Activated T-cell treated with anti-CD3 and anti-CD28 coated beads, Interleukin-2, amount 50 U/mL, for 24 hours (primary cell): ENCODE measurements around the gene EPSTI1.
"Not testable (repeated sequence)": the region's sequence is repeated elsewhere in the genome, so short reads cannot be mapped to it uniquely, and the experiment has no call there.

Experiments
- DNase-seq: peaks from one replicate; pipeline ENCODE4 v3.0.0-alpha.2; 2020
- H3K27ac Mint-ChIP-seq: 2 replicates; pipeline ENCODE4 v1.8.0; 2020; ENCODE audit warnings: mild to moderate bottlenecking, mixed read lengths
- H3K27me3 Mint-ChIP-seq: 2 replicates; pipeline ENCODE4 v1.8.0; 2020; ENCODE audit warnings: mixed read lengths
- H3K36me3 Mint-ChIP-seq: 2 replicates; pipeline ENCODE4 v1.8.0; 2020; ENCODE audit warnings: low read depth, mixed read lengths
- H3K4me1 Mint-ChIP-seq: 2 replicates; pipeline ENCODE4 v1.8.0; 2020; ENCODE audit warnings: low read depth, mixed read lengths
- H3K4me3 Mint-ChIP-seq: 2 replicates; pipeline ENCODE4 v1.8.0; 2020; ENCODE audit warnings: mild to moderate bottlenecking, moderate library complexity, mixed read lengths
- H3K9me3 Mint-ChIP-seq: 2 replicates; pipeline ENCODE4 v1.8.0; 2020; ENCODE audit warnings: mixed read lengths

EPSTI1 gene

GRCh38 chr13:42992764-42993122 is 702 bp upstream of the EPSTI1 start:
- Mint-ChIP-seq H3K36me3 (no peaks in the 10 kb centered on the region), H3K27me3 (no peaks in the 10 kb centered on the region), H3K9me3 (no peaks in the 10 kb centered on the region), H3K4me1 (peaks cover 67% of the 10 kb centered on the region), H3K4me3 (peak overlapping the region; percentile 86), H3K27ac (peak overlapping the region; percentile 99)
- DNase-seq, result no peak

- peaks cover 61% of the 10 kb centered on the region for H3K4me1 Mint-ChIP-seq
Measured at GRCh38 chr13:42991233-42991897, 676 bp downstream of the EPSTI1 start.

GRCh38 chr13:42990291-42991232 is 1.5 kb downstream of the EPSTI1 start:
- Mint-ChIP-seq H3K36me3 (peaks cover 10% of the 10 kb centered on the region), H3K27me3 (no peaks in the 10 kb centered on the region), H3K27ac (peak overlapping the region; percentile 99), H3K9me3 (no peaks in the 10 kb centered on the region), H3K4me1 (peaks cover 58% of the 10 kb centered on the region), H3K4me3 (peak overlapping the region; percentile 86)
- no peak for DNase-seq

More at GRCh38 chr13:42991233-42991897, 676 bp downstream of the EPSTI1 start:
- not testable (repeated sequence) for H3K27me3 Mint-ChIP-seq, H3K36me3 Mint-ChIP-seq, H3K9me3 Mint-ChIP-seq, DNase-seq
- Mint-ChIP-seq H3K27ac (peak overlapping the region; percentile 99), H3K4me3 (peak overlapping the region; percentile 86)

GRCh38 chr13:42986176-42986574 is 5.9 kb downstream of the EPSTI1 start:
- Mint-ChIP-seq H3K9me3 (no peaks in the 10 kb centered on the region), H3K4me1 (peaks cover 56% of the 10 kb centered on the region), H3K27me3 (no peaks in the 10 kb centered on the region), H3K4me3 (no peak overlapping the region), H3K36me3 (peaks cover 25% of the 10 kb centered on the region), H3K27ac (no peak overlapping the region)
- no peak for DNase-seq

- Mint-ChIP-seq H3K4me3 (no peak overlapping the region), H3K27ac (no peak overlapping the region), H3K9me3 (no peaks in the 10 kb centered on the region), H3K4me1 (peaks cover 53% of the 10 kb centered on the region), H3K36me3 (peaks cover 29% of the 10 kb centered on the region), H3K27me3 (no peaks in the 10 kb centered on the region)
- DNase-seq, result no peak
Measured at GRCh38 chr13:42985312-42986175, 6.5 kb downstream of the EPSTI1 start.

GRCh38 chr13:42984691-42985090 is 7.3 kb downstream of the EPSTI1 start:
- Mint-ChIP-seq H3K27me3 (no peaks in the 10 kb centered on the region), H3K27ac (no peak overlapping the region), H3K9me3 (no peaks in the 10 kb centered on the region), H3K36me3 (peaks cover 36% of the 10 kb centered on the region), H3K4me3 (no peak overlapping the region), H3K4me1 (peaks cover 49% of the 10 kb centered on the region)
- DNase-seq, result no peak

- peaks cover 37% of the 10 kb centered on the region for H3K36me3 Mint-ChIP-seq
Measured at GRCh38 chr13:42984026-42984425, 8.0 kb downstream of the EPSTI1 start.

GRCh38 chr13:42981853-42982252 is 10.2 kb downstream of the EPSTI1 start:
- no peak for DNase-seq
- H3K27me3 Mint-ChIP-seq, result no peaks in the 10 kb centered on the region
- H3K27ac Mint-ChIP-seq, result no peak overlapping the region
- H3K36me3 Mint-ChIP-seq, result peaks cover 44% of the 10 kb centered on the region
- no peaks in the 10 kb centered on the region for H3K9me3 Mint-ChIP-seq
- H3K4me1 Mint-ChIP-seq, result peaks cover 39% of the 10 kb centered on the region
- no peak overlapping the region for H3K4me3 Mint-ChIP-seq

More at GRCh38 chr13:42984026-42984425, 8.0 kb downstream of the EPSTI1 start:
- H3K9me3 Mint-ChIP-seq, result no peaks in the 10 kb centered on the region
- DNase-seq, result no peak
- H3K4me3 Mint-ChIP-seq, result no peak overlapping the region
- H3K4me1 Mint-ChIP-seq, result peaks cover 46% of the 10 kb centered on the region
- no peak overlapping the region for H3K27ac Mint-ChIP-seq
- no peaks in the 10 kb centered on the region for H3K27me3 Mint-ChIP-seq

- no peak for DNase-seq
- Mint-ChIP-seq H3K9me3 (no peaks in the 10 kb centered on the region), H3K36me3 (peaks cover 49% of the 10 kb centered on the region), H3K27me3 (no peaks in the 10 kb centered on the region), H3K4me1 (peaks cover 38% of the 10 kb centered on the region), H3K27ac (no peak overlapping the region), H3K4me3 (no peak overlapping the region)
Measured at GRCh38 chr13:42981317-42981716, 10.7 kb downstream of the EPSTI1 start.

GRCh38 chr13:42977219-42977659 is 14.8 kb downstream of the EPSTI1 start:
- no peak overlapping the region for H3K4me3 Mint-ChIP-seq
- H3K27me3 Mint-ChIP-seq, result no peaks in the 10 kb centered on the region
- no peak overlapping the region for H3K27ac Mint-ChIP-seq
- H3K9me3 Mint-ChIP-seq, result no peaks in the 10 kb centered on the region
- peaks cover 54% of the 10 kb centered on the region for H3K36me3 Mint-ChIP-seq
- no peak for DNase-seq
- H3K4me1 Mint-ChIP-seq, result peaks cover 15% of the 10 kb centered on the region

- Mint-ChIP-seq H3K9me3 (no peaks in the 10 kb centered on the region), H3K4me1 (peaks cover 22% of the 10 kb centered on the region), H3K4me3 (no peak overlapping the region), H3K27me3 (no peaks in the 10 kb centered on the region), H3K36me3 (peaks cover 53% of the 10 kb centered on the region), H3K27ac (no peak overlapping the region)
- DNase-seq, result no peak
Measured at GRCh38 chr13:42976066-42976465, 16.0 kb downstream of the EPSTI1 start.

GRCh38 chr13:42973581-42973980 is 18.5 kb downstream of the EPSTI1 start:
- H3K36me3 Mint-ChIP-seq, result peaks cover 49% of the 10 kb centered on the region
- no peak for DNase-seq
- H3K9me3 Mint-ChIP-seq, result no peaks in the 10 kb centered on the region
- H3K27ac Mint-ChIP-seq, result no peak overlapping the region
- H3K27me3 Mint-ChIP-seq, result no peaks in the 10 kb centered on the region
- H3K4me3 Mint-ChIP-seq, result no peak overlapping the region
- peaks cover 28% of the 10 kb centered on the region for H3K4me1 Mint-ChIP-seq

GRCh38 chr13:42971691-42972347 is 20.2 kb downstream of the EPSTI1 start:
- Mint-ChIP-seq H3K4me1 (peaks cover 25% of the 10 kb centered on the region), H3K27ac (no peak overlapping the region), H3K36me3 (peaks cover 50% of the 10 kb centered on the region), H3K9me3 (no peaks in the 10 kb centered on the region), H3K4me3 (no peak overlapping the region), H3K27me3 (no peaks in the 10 kb centered on the region)
- DNase-seq, result no peak
